ENCODE measurements around the gene CLIC6. TPM values are rescaled to one million over a fixed set of nuclear protein-coding genes. Genes with fewer than 3 reads are reported as not detected.
A peak's percentile ranks its signal among the peaks of the same experiment; 100 is the strongest.
"Not testable (repeated sequence)": the region's sequence is repeated elsewhere in the genome, so short reads cannot be mapped to it uniquely, and the experiment has no call there.

Gene CLIC6
- total RNA-seq, 1 donor from 2014 or later: 6.8 TPM

- DNase-seq (ENCODE audit: missing footprints) (no peak), ATAC-seq (no peak)
- intact Hi-C loops (cut with DNase I): no loop called here
These were observed 19.4 kb upstream of the CLIC6 start for GRCh38 chr21:34649400-34649799.

- DNase-seq (ENCODE audit: missing footprints): no peak
- ATAC-seq: no peak
- intact Hi-C loops (cut with DNase I): no loop called here
These were observed 17.8 kb upstream of the CLIC6 start for GRCh38 chr21:34650861-34651431.

GRCh38 chr21:34651642-34652041 is 17.2 kb upstream of the CLIC6 start:
- ATAC-seq (no peak), DNase-seq (ENCODE audit: missing footprints) (no peak)
- intact Hi-C loops (cut with DNase I): no loop called here

- DNase-seq (ENCODE audit: missing footprints) (no peak), ATAC-seq (no peak)
- intact Hi-C loops (cut with DNase I): no loop called here
These were observed 15.3 kb upstream of the CLIC6 start for GRCh38 chr21:34653522-34653921.

GRCh38 chr21:34661848-34662247 is 6.9 kb upstream of the CLIC6 start:
- DNase-seq (ENCODE audit: missing footprints) (no peak), ATAC-seq (no peak)

GRCh38 chr21:34667761-34668160 is 1.0 kb upstream of the CLIC6 start:
- no peak for ATAC-seq
- intact Hi-C loops (cut with DNase I): no loop called here
- DNase-seq (ENCODE audit: missing footprints): no peak

More at GRCh38 chr21:34661848-34662247, 6.9 kb upstream of the CLIC6 start:
- intact Hi-C loops (cut with DNase I): no loop called here

- DNase-seq (ENCODE audit: missing footprints): no peak
These were observed 520 bp downstream of the CLIC6 start for GRCh38 chr21:34669149-34669879.

GRCh38 chr21:34669880-34670219 is 1.1 kb downstream of the CLIC6 start:
- peak; percentile 38 for ATAC-seq
- DNase-seq (ENCODE audit: missing footprints); intact Hi-C loops (cut with DNase I): not testable (repeated sequence)

More at GRCh38 chr21:34669149-34669879, 520 bp downstream of the CLIC6 start:
- peak; percentile 53 for ATAC-seq
- intact Hi-C loops (cut with DNase I): no loop called here

- intact Hi-C loops (cut with DNase I): no loop called here
- no peak for DNase-seq (ENCODE audit: missing footprints)
- peak; percentile 29 for ATAC-seq
These were observed 1.6 kb downstream of the CLIC6 start for GRCh38 chr21:34670220-34670961.

GRCh38 chr21:34670962-34671348 is 2.2 kb downstream of the CLIC6 start:
- intact Hi-C loops (cut with DNase I): no loop called here
- ATAC-seq: no peak
- no peak for DNase-seq (ENCODE audit: missing footprints)

GRCh38 chr21:34671462-34671861 is 2.7 kb downstream of the CLIC6 start:
- ATAC-seq: no peak
- intact Hi-C loops (cut with DNase I): no loop called here
- no peak for DNase-seq (ENCODE audit: missing footprints)

- no peak for DNase-seq (ENCODE audit: missing footprints)
- intact Hi-C loops (cut with DNase I): no loop called here
- ATAC-seq: no peak
These were observed 3.1 kb downstream of the CLIC6 start for GRCh38 chr21:34671891-34672290.

GRCh38 chr21:34673006-34673405 is 4.2 kb downstream of the CLIC6 start:
- ATAC-seq: no peak
- intact Hi-C loops (cut with DNase I): no loop called here
- DNase-seq (ENCODE audit: missing footprints): no peak

- DNase-seq (ENCODE audit: missing footprints): no peak
- no peak for ATAC-seq
- intact Hi-C loops (cut with DNase I): no loop called here
These were observed 5.7 kb downstream of the CLIC6 start for GRCh38 chr21:34674468-34674867.

GRCh38 chr21:34675871-34676270 is 7.1 kb downstream of the CLIC6 start:
- ATAC-seq (no peak), DNase-seq (ENCODE audit: missing footprints) (no peak)
- intact Hi-C loops (cut with DNase I): no loop called here

GRCh38 chr21:34679051-34679450 is 10.3 kb downstream of the CLIC6 start:
- intact Hi-C loops (cut with DNase I): no loop called here
- no peak for DNase-seq (ENCODE audit: missing footprints)
- ATAC-seq: no peak

GRCh38 chr21:34684174-34684876 is 15.5 kb downstream of the CLIC6 start:
- DNase-seq (ENCODE audit: missing footprints): no peak
- ATAC-seq: no peak
- intact Hi-C loops (cut with DNase I): no loop called here

GRCh38 chr21:34687065-34687464 is 18.3 kb downstream of the CLIC6 start:
- no peak for ATAC-seq
- intact Hi-C loops (cut with DNase I): no loop called here
- no peak for DNase-seq (ENCODE audit: missing footprints)

- no peak for ATAC-seq
- DNase-seq (ENCODE audit: missing footprints): no peak
- intact Hi-C loops (cut with DNase I): no loop called here
These were observed 19.0 kb downstream of the CLIC6 start for GRCh38 chr21:34687745-34688144.

- intact Hi-C loops (cut with DNase I): no loop called here
- no peak for ATAC-seq
- DNase-seq (ENCODE audit: missing footprints): no peak
These were observed 19.4 kb downstream of the CLIC6 start for GRCh38 chr21:34688145-34688544.

Measured in Right ventricle myocardium inferior (tissue), 1 donor.